Upper lobe of left lung (tissue), 6 donors: Measurements from ENCODE around the gene RNF207. TPM values are rescaled to one million over a fixed set of nuclear protein-coding genes. Genes with fewer than 3 reads are reported as not detected.

Source experiments
- ATAC-seq, 2 donors: fragments of 200-7000 bp; cut with Tn5 transposase; one replicate each; pipeline ENCODE4 v1.9.1; 2022; ENCODE audit warnings: mild to moderate bottlenecking in 2 of 2, moderate library complexity in 2 of 2; ENCODE audit not compliant: low FRiP score in 2 of 2
- DNase-seq, 2 donors: peaks; one replicate each; pipeline ENCODE4 v3.0.0-alpha.2; 2019 to 2020
- H3K27ac ChIP-seq, 4 donors: fragments of 200-600 bp; sonication (generic); one replicate each; pipeline ENCODE4 v1.5.1; 2016 to 2019
- H3K27me3 ChIP-seq, 4 donors: fragments of 200-600 bp; sonication (generic); one replicate each; pipeline ENCODE4 v1.5.1; 2017 to 2019
- H3K36me3 ChIP-seq, 4 donors: fragments of 200-600 bp; sonication (generic); one replicate each; pipeline ENCODE4 v1.5.1; 2016 to 2019
- H3K4me1 ChIP-seq, 4 donors: fragments of 200-600 bp; sonication (generic); one replicate each; pipeline ENCODE4 v1.5.1; 2018 to 2019
- H3K4me3 ChIP-seq, 4 donors: fragments of 200-600 bp; sonication (generic); one replicate each; pipeline ENCODE4 v1.5.1; 2017 to 2019; ENCODE audit warnings: mild to moderate bottlenecking in 2 of 4, moderate library complexity in 1 of 4
- H3K9me3 ChIP-seq, 4 donors: fragments of 200-600 bp; sonication (generic); one replicate each; pipeline ENCODE4 v1.5.1; 2018 to 2019
- EP300 ChIP-seq, 4 donors: sonication (generic); formaldehyde crosslinking; IDR thresholded peaks; one replicate each; pipeline ENCODE4 v1.5.1; 2017; ENCODE audit warnings: antibody characterized with exemption in 4 of 4, control low read depth in 2 of 4
- POLR2A ChIP-seq, 4 donors: fragments of 450-650 bp; IDR thresholded peaks; one replicate each; pipeline ENCODE4 v1.5.1; 2016 to 2017; ENCODE audit warnings: antibody characterized with exemption in 4 of 4, mild to moderate bottlenecking in 2 of 4
- POLR2AphosphoS5 ChIP-seq, 2 donors: sonication (generic); formaldehyde crosslinking; IDR thresholded peaks; one replicate each; pipeline ENCODE4 v1.5.1; 2017; ENCODE audit warnings: antibody characterized with exemption in 2 of 2
- WGBS, 2 donors: methylation state at CpG; one replicate each; pipeline ENCODE4 v1.1.5; 2017 to 2018; 5-methylcytosine and 5-hydroxymethylcytosine counted together
- total RNA-seq, 6 donors: library from RNA; depleted of rRNA in 4 of 6; stranded (reverse); fragments of >200 nt in 4 of 6; gene quantifications; one replicate each; pipeline versions ENCODE4 v1.1.0 to v1.2.1, GENCODE V29; 2016 to 2021
- TF ChIP-seq, protein P1 (sequence below), 6 experiments: fragments of 450-650 bp in 4 of 6; fragments of 200-600 bp in 2 of 6; sonication (generic) in 2 of 6; IDR thresholded peaks; one replicate each; pipeline ENCODE4 v1.5.1; 2016 to 2019; ENCODE audit warnings: antibody characterized with exemption in 6 of 6
- donor health status: DM: no; HTN: no; CAD: no; lungs with moderate emphysema.
- donor health status: DM: no; HTN: yes; CAD: no; lungs with severe emphysema.

The RNF207 gene
- total RNA-seq, 6 donors from 2014 or later = 9.8 to 85.9 (median 18.3) TPM

DNA sequence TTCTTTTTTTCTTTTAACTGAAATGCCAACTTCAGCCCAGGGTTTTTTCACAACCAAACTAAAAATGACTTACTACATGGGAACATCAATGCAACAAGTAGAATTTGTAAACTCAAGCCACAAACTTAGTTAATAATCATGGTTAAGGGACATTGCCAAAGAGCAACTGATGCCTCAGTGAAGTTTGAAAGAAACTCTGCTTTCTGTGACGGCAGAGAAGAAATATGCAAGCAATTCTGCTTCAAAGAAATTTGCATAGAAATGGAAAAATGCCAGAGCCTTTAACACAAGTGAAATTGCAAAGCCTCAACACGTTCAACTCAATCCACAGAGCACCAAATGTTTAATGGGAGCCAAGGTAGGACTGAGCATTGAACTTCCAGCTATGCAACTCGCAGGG is 20.8 kb upstream of the RNF207 start:
- ATAC-seq (no peak), DNase-seq (no peak)
- H3K36me3 ChIP-seq = peaks cover 4 to 48% (median 30%) of the 10 kb centered on the region in 4 donors
- H3K9me3 ChIP-seq = no peaks in the 10 kb centered on the region
- peaks cover 0 to 11% (median 5%) of the 10 kb centered on the region in 4 donors for H3K27me3 ChIP-seq
- H3K4me1 ChIP-seq = peaks cover 2 to 26% (median 6%) of the 10 kb centered on the region in 4 donors
- no peak for TF ChIP-seq POLR2A (IDR thresholded peaks at IDR 0.05)
- TF ChIP-seq POLR2AphosphoS5 (IDR thresholded peaks at IDR 0.05) = no peak
- TF ChIP-seq, protein P1, sequence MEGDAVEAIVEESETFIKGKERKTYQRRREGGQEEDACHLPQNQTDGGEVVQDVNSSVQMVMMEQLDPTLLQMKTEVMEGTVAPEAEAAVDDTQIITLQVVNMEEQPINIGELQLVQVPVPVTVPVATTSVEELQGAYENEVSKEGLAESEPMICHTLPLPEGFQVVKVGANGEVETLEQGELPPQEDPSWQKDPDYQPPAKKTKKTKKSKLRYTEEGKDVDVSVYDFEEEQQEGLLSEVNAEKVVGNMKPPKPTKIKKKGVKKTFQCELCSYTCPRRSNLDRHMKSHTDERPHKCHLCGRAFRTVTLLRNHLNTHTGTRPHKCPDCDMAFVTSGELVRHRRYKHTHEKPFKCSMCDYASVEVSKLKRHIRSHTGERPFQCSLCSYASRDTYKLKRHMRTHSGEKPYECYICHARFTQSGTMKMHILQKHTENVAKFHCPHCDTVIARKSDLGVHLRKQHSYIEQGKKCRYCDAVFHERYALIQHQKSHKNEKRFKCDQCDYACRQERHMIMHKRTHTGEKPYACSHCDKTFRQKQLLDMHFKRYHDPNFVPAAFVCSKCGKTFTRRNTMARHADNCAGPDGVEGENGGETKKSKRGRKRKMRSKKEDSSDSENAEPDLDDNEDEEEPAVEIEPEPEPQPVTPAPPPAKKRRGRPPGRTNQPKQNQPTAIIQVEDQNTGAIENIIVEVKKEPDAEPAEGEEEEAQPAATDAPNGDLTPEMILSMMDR (IDR thresholded peaks at IDR 0.05) = no peak
- TF ChIP-seq EP300 (IDR thresholded peaks at IDR 0.05) = no peak
- no peak overlapping the region for H3K4me3 ChIP-seq
- WGBS, 2 donors = 64 to 66% methylated on average over 3 of the region's 3 CpGs
- no peak overlapping the region for H3K27ac ChIP-seq

DNA sequence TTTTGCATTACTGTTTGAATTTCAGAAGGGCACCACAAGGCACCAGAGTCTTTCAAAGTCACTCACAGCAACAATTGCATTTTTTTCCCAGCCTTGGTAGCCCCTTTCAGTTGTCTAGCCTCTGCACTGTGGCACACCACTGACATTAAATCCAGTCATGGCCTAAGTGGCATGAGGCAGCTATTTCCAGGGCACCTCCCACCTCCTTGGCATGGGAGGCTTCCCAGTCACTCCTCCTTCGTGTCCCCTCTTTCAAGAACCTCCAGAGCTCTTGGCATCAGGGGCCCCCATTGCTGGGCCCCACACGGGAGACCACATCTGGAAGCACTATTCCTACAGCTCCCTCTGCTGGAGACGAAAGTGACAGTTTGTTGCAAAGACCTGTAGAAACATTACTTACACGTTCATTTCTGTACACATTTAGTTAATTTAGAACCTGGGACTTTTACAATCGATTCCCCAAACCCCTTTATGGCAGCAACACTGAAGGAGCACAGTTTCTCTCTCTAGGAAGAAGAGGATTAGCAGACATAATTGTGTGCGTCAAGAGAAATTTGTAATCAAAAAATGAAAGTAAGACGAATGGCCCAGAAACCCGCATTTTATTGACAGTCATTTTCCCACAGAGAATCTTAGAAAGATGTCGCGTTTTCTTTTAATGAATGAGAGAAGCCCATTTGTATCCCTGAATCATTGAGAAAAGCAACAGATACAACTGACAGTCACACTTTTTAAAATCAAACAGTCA is 20.1 kb upstream of the RNF207 start:
- WGBS, 2 donors = 71 to 74% methylated on average over 10 of the region's 10 CpGs
- H3K36me3 ChIP-seq = peaks cover 4 to 55% (median 36%) of the 10 kb centered on the region in 4 donors
- DNase-seq (no peak), ATAC-seq (no peak)
- no peak for TF ChIP-seq EP300 (IDR thresholded peaks at IDR 0.05)
- no peak for TF ChIP-seq POLR2A (IDR thresholded peaks at IDR 0.05)
- TF ChIP-seq, protein P1 (IDR thresholded peaks at IDR 0.05) = peak in 1 of 6 experiments; percentile 13
- no peak overlapping the region for H3K4me3 ChIP-seq
- peaks cover 0 to 4% (median under 1%) of the 10 kb centered on the region in 4 donors for H3K27me3 ChIP-seq
- H3K9me3 ChIP-seq = no peaks in the 10 kb centered on the region
- peaks cover 0 to 20% (median 2%) of the 10 kb centered on the region in 4 donors for H3K4me1 ChIP-seq
- no peak overlapping the region for H3K27ac ChIP-seq

DNA sequence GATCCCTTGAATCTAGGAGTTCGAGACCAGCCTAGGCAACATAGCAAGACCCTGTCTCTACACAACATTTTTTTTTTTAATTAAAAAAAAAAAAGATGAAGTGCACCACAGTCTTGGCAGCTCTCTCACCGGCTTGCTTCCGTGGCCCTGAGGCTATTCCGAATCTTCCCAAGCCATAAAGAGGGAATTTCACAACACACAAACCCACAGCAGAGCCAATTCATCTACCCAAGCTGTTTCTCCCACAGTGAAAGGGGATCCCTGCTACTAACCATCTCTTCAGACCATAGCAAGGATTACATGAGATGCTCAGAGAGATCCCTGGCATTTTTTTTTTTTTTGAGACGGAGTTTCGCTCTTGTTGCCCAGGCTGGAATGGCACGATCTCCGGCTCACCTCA is 17.5 kb upstream of the RNF207 start:
- Histone ChIP-seq H3K27ac (no peak overlapping the region), H3K4me1 (peaks cover 0 to 9% (median 0%) of the 10 kb centered on the region in 4 donors), H3K27me3 (no peaks in the 10 kb centered on the region), H3K9me3 (no peaks in the 10 kb centered on the region), H3K36me3 (peaks cover 11 to 78% (median 58%) of the 10 kb centered on the region in 4 donors), H3K4me3 (no peak overlapping the region)
- no peak for ATAC-seq
- WGBS, 2 donors = 85 to 87% methylated on average over 8 of the region's 8 CpGs
- TF ChIP-seq POLR2AphosphoS5 (IDR thresholded peaks at IDR 0.05) = no peak
- TF ChIP-seq EP300 (IDR thresholded peaks at IDR 0.05) = no peak
- no peak for TF ChIP-seq POLR2A (IDR thresholded peaks at IDR 0.05)
- TF ChIP-seq, protein P1 (IDR thresholded peaks at IDR 0.05) = no peak
- DNase-seq = no peak

DNA sequence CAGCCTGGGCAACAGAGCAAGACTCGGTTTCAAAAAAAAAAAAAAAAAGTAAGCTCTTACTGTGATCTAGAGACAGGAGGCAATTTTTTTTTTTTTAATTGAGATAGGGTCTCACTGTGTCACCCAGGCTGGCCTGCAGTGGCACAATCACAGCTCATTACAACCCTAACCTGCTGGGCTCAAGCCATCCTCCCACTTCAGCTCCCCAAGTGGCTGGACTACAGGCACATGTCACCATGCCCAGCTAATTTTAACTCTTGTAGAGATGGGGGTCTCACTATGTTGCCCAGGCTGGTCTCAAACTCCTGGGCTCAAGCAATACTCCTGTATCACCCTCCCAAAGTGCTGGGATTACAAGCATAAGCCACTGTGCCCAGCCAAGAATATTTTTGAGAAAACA is 14.0 kb upstream of the RNF207 start:
- TF ChIP-seq POLR2A (IDR thresholded peaks at IDR 0.05) = no peak
- TF ChIP-seq, protein P1 (IDR thresholded peaks at IDR 0.05) = no peak
- TF ChIP-seq EP300 (IDR thresholded peaks at IDR 0.05) = no peak
- TF ChIP-seq POLR2AphosphoS5 (IDR thresholded peaks at IDR 0.05) = no peak
- Histone ChIP-seq H3K27ac (no peak overlapping the region), H3K4me1 (peaks cover 0 to 2% (median under 1%) of the 10 kb centered on the region in 4 donors), H3K4me3 (no peak overlapping the region), H3K9me3 (no peaks in the 10 kb centered on the region), H3K36me3 (peaks cover 23 to 97% (median 80%) of the 10 kb centered on the region in 4 donors), H3K27me3 (no peaks in the 10 kb centered on the region)
- 95 to 100% methylated on average over 1 of the region's 1 CpG for WGBS, 2 donors
- ATAC-seq (no peak), DNase-seq (no peak)
